GM23338 (cell line): ENCODE data around the gene R3HDM2.

ENCODE experiments used
- CREB1 ChIP-seq: fragments of 250-450 bp; sonication (Bioruptor Pico); IDR thresholded peaks from 2 replicates; pipeline ENCODE4 v1.5.0; 2020; ENCODE audit warnings: low read depth, mild to moderate bottlenecking, moderate library complexity
- EZH2 ChIP-seq: fragments of 200-600 bp; sonication (generic); IDR thresholded peaks from one replicate; pipeline ENCODE4 v1.8.0; 2017; ENCODE audit warnings: antibody characterized with exemption, mild to moderate bottlenecking, low read depth; ENCODE audit not compliant: unreplicated experiment
- EZH2phosphoT487 ChIP-seq: fragments of 200-600 bp; sonication (generic); IDR thresholded peaks from one replicate; pipeline ENCODE4 v1.8.1; 2018; ENCODE audit warnings: antibody characterized with exemption; ENCODE audit not compliant: unreplicated experiment
- TF ChIP-seq, protein P1 (sequence below), 2 experiments: fragments of 200-600 bp in 1 of 2; sonication (generic) in 1 of 2; conservative IDR thresholded peaks; 2 replicates each; pipeline versions ENCODE4 v1.5.1 to v1.6.1; 2016 to 2017; ENCODE audit warnings: antibody characterized with exemption in 2 of 2, low read depth in 2 of 2, mild to moderate bottlenecking in 2 of 2, moderate library complexity in 1 of 2
- TF ChIP-seq, protein P2 (sequence below): IDR thresholded peaks from one replicate; pipeline ENCODE4 v1.6.1; 2018; ENCODE audit warnings: antibody characterized with exemption; ENCODE audit not compliant: unreplicated experiment

DNA sequence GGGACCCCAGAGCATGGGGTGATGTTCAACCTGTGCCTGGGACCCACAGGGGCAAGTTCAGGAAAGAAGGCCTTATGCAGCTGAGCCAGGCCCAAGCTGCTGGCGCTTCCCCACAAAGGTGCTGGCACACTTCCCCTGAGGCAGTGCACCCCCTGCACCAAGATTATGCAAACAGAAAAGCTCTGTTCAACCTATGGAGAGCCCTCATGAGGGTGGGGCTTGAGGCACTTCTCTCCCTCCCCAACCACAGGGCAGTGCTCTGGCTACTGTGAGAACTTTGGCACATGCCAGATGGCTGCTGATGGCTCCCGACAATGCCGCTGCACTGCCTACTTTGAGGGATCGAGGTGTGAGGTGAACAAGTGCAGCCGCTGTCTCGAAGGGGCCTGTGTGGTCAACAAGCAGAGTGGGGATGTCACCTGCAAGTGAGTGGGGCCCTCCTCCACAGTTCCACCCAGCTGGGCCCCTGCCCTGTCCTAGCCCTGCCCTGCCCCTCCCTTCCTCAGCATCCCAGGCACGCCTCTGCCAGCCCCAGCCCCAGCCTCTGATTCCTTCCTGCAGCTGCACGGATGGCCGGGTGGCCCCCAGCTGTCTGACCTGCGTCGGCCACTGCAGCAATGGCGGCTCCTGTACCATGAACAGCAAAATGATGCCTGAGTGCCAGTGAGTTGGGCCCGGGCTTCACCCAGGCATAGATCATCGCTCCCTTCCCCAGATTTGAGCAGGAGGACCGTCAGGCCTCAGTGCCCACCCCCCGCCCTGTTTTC lies 219.7 kb downstream of the R3HDM2 start:
- TF ChIP-seq, protein P1, sequence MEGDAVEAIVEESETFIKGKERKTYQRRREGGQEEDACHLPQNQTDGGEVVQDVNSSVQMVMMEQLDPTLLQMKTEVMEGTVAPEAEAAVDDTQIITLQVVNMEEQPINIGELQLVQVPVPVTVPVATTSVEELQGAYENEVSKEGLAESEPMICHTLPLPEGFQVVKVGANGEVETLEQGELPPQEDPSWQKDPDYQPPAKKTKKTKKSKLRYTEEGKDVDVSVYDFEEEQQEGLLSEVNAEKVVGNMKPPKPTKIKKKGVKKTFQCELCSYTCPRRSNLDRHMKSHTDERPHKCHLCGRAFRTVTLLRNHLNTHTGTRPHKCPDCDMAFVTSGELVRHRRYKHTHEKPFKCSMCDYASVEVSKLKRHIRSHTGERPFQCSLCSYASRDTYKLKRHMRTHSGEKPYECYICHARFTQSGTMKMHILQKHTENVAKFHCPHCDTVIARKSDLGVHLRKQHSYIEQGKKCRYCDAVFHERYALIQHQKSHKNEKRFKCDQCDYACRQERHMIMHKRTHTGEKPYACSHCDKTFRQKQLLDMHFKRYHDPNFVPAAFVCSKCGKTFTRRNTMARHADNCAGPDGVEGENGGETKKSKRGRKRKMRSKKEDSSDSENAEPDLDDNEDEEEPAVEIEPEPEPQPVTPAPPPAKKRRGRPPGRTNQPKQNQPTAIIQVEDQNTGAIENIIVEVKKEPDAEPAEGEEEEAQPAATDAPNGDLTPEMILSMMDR (conservative IDR thresholded peaks at IDR 0.05; ENCODE audit: low read depth in 2 of 2), result no peak
- TF ChIP-seq EZH2phosphoT487, result no peak
- TF ChIP-seq, protein P2, sequence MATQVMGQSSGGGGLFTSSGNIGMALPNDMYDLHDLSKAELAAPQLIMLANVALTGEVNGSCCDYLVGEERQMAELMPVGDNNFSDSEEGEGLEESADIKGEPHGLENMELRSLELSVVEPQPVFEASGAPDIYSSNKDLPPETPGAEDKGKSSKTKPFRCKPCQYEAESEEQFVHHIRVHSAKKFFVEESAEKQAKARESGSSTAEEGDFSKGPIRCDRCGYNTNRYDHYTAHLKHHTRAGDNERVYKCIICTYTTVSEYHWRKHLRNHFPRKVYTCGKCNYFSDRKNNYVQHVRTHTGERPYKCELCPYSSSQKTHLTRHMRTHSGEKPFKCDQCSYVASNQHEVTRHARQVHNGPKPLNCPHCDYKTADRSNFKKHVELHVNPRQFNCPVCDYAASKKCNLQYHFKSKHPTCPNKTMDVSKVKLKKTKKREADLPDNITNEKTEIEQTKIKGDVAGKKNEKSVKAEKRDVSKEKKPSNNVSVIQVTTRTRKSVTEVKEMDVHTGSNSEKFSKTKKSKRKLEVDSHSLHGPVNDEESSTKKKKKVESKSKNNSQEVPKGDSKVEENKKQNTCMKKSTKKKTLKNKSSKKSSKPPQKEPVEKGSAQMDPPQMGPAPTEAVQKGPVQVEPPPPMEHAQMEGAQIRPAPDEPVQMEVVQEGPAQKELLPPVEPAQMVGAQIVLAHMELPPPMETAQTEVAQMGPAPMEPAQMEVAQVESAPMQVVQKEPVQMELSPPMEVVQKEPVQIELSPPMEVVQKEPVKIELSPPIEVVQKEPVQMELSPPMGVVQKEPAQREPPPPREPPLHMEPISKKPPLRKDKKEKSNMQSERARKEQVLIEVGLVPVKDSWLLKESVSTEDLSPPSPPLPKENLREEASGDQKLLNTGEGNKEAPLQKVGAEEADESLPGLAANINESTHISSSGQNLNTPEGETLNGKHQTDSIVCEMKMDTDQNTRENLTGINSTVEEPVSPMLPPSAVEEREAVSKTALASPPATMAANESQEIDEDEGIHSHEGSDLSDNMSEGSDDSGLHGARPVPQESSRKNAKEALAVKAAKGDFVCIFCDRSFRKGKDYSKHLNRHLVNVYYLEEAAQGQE, result no peak
- TF ChIP-seq EZH2, result no peak
- no peak for TF ChIP-seq CREB1 (CRISPR knock-in tag)
